DOHH2 (cell line): ENCODE results near the gene GNPNAT1.

Experiments
- H3F3A ChIP-seq: fragments of 200-600 bp; sonication (generic), shearing (Covaris generic); 2 replicates; pipeline ENCODE4 v1.6.0; 2016; ENCODE audit warnings: antibody characterized with exemption, mild to moderate bottlenecking; ENCODE audit not compliant: control insufficient read depth, insufficient read depth
- H3K27ac ChIP-seq: fragments of 200-600 bp; sonication (generic); 2 replicates; pipeline ENCODE4 v1.5.1; 2014; ENCODE audit warnings: low read depth, mild to moderate bottlenecking, low read length, moderate library complexity
- H3K27me3 ChIP-seq: fragments of 200-600 bp; sonication (generic); 2 replicates; pipeline ENCODE4 v1.6.1; 2014; ENCODE audit warnings: mild to moderate bottlenecking, low read length, mixed read lengths; ENCODE audit not compliant: control insufficient read depth
- H3K36me3 ChIP-seq: fragments of 200-600 bp; sonication (generic); 2 replicates; pipeline ENCODE4 v1.6.1; 2014; ENCODE audit warnings: mild to moderate bottlenecking, low read length, moderate library complexity, mixed read lengths; ENCODE audit not compliant: control insufficient read depth
- H3K4me1 ChIP-seq: fragments of 200-600 bp; sonication (generic); 2 replicates; pipeline ENCODE4 v1.6.1; 2014; ENCODE audit warnings: mild to moderate bottlenecking, low read length, mixed read lengths; ENCODE audit not compliant: control insufficient read depth
- H3K4me2 ChIP-seq: fragments of 200-600 bp; sonication (generic); 2 replicates; pipeline ENCODE4 v1.6.0; 2014; ENCODE audit warnings: mild to moderate bottlenecking, low read length, moderate library complexity
- H3K4me3 ChIP-seq: fragments of 200-600 bp; sonication (generic); 2 replicates; pipeline ENCODE4 v1.5.1; 2014; ENCODE audit warnings: mild to moderate bottlenecking, low read length, mixed read lengths
- H3K79me2 ChIP-seq: fragments of 200-600 bp; sonication (generic); 2 replicates; pipeline ENCODE4 v1.6.1; 2014; ENCODE audit warnings: mild to moderate bottlenecking, low read length, mixed read lengths; ENCODE audit not compliant: control insufficient read depth
- H3K9me2 ChIP-seq: fragments of 200-600 bp; sonication (generic); replicated peaks from 2 replicates; pipeline ENCODE4 v1.6.1; 2014; ENCODE audit warnings: mild to moderate bottlenecking, low read length, mixed read lengths; ENCODE audit not compliant: control insufficient read depth
- H3K9me3 ChIP-seq: fragments of 200-600 bp; sonication (generic); 2 replicates; pipeline ENCODE4 v1.6.1; 2014; ENCODE audit warnings: antibody characterized with exemption, low read length, mixed read lengths; ENCODE audit not compliant: control insufficient read depth, insufficient read depth
- H4K20me1 ChIP-seq: fragments of 200-600 bp; sonication (generic); 2 replicates; pipeline ENCODE4 v1.6.0; 2014; ENCODE audit warnings: low read depth, mild to moderate bottlenecking, antibody characterized with exemption, low read length, moderate library complexity; ENCODE audit not compliant: control insufficient read depth, insufficient read depth
- EZH2phosphoT487 ChIP-seq: fragments of 200-600 bp; sonication (generic); IDR thresholded peaks from 2 replicates; pipeline ENCODE4 v1.6.1; 2017; ENCODE audit warnings: borderline replicate concordance, mild to moderate bottlenecking, antibody characterized with exemption, low read length, moderate library complexity, mixed read lengths
- TF ChIP-seq, protein P1 (sequence below): fragments of 200-600 bp; sonication (generic); IDR thresholded peaks from one replicate; pipeline ENCODE4 v1.5.1; 2014; ENCODE audit warnings: antibody characterized with exemption, mild to moderate bottlenecking, low read depth, low read length; ENCODE audit not compliant: poor library complexity, severe bottlenecking

GNPNAT1 gene

DNA sequence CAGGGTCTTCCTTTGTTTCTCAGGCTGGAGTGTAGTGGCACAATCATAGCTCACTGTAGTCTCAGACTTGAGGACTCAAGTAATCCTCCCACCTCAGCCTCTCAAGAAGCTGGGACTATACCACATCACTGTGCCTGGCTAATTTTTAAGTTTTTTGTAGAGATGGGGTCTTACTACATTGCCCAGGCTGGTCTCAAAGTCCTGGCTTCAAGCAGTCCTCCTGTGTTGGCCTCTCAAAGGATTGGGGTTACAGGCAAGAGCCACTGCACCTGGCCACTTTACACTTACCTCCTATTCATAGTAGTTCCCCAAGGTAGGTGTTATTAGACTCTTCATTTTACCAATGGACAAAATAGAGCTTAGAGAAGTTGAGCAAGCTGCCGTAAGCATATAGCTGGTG is 32.3 kb downstream of the GNPNAT1 start:
- no peak for TF ChIP-seq EZH2phosphoT487
- TF ChIP-seq, protein P1, sequence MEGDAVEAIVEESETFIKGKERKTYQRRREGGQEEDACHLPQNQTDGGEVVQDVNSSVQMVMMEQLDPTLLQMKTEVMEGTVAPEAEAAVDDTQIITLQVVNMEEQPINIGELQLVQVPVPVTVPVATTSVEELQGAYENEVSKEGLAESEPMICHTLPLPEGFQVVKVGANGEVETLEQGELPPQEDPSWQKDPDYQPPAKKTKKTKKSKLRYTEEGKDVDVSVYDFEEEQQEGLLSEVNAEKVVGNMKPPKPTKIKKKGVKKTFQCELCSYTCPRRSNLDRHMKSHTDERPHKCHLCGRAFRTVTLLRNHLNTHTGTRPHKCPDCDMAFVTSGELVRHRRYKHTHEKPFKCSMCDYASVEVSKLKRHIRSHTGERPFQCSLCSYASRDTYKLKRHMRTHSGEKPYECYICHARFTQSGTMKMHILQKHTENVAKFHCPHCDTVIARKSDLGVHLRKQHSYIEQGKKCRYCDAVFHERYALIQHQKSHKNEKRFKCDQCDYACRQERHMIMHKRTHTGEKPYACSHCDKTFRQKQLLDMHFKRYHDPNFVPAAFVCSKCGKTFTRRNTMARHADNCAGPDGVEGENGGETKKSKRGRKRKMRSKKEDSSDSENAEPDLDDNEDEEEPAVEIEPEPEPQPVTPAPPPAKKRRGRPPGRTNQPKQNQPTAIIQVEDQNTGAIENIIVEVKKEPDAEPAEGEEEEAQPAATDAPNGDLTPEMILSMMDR, result no peak
- H3K4me2 ChIP-seq, result no peak overlapping the region
- no peaks in the 10 kb centered on the region for H3K27me3 ChIP-seq
- H3K27ac ChIP-seq, result no peak overlapping the region
- peaks cover 6% of the 10 kb centered on the region for H3K4me1 ChIP-seq
- H3K4me3 ChIP-seq, result no peak overlapping the region
- peaks cover 17% of the 10 kb centered on the region for H3K36me3 ChIP-seq
- H3K9me3 ChIP-seq, result no peaks in the 10 kb centered on the region
- no peaks in the 10 kb centered on the region for H3K79me2 ChIP-seq
- H3K9me2 ChIP-seq, result no peaks in the 10 kb centered on the region
- H4K20me1 ChIP-seq, result no peaks in the 10 kb centered on the region
- 0 out of 2 replicates have a peak, but pooled peaks cover 3% of the 10 kb centered on the region for H3F3A ChIP-seq

DNA sequence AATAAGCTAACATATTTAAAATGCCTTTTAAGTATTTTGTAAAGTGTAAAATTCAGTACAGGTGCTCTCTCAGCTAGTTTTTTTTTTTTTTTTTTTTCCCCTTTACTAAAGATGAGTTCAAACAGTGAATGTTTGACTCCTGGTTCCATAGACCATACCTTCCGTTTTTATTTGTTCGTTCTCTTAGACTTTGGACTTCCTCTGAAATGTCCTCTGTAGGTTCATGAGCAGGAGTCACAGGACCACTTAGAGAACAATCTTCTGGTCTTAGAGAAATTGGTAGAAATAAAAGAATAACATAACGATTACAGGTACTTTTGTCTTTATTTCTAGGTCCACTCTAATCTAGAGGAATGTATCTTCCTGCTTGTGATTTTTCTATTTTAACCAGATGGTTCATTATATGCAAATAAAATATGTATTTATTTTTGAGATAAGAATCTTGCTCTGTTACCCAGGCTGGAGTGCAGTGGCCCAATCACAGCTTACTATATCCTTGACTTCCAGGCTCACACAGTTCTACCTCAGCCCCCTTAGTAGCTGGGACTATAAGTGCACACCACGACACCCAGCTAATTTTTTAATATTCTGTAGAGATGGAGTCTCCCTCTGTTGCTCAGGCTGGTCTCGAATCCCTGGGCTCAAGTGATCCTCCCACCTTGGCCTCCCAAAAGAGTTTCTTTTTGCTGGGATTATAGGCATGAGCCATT is 35.6 kb downstream of the GNPNAT1 start:
- no peak overlapping the region for H3K27ac ChIP-seq

DNA sequence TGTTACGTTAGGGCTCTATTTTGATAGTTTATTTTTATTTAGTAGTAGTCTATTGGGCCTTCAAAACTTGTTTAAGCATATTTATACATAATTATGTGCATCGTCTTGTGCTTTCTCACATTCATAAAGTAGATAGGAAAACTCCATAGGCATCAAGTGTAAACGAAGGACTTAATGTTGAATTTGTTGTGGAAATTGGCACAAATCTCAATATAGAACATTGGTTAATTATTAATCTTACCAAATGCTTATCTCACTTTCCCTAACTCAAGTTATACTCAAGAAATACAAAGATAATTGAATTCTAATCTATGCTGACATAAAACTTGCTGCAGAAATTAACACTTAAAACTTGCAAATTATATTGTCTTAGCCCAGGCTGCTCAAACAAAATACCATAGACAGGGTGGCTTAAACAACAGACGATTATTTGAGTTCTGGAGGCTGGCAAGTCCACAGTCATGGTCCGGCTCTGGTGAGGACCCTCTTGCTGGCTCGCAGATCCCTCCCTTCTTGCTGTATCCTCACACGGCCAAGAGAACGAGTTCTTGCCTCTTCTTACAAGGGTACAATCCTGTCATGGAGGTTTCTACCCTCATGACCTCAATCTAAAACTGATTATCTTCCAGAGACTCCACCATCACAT is 42.6 kb downstream of the GNPNAT1 start:
- no peaks in the 10 kb centered on the region for H3K27me3 ChIP-seq
- no peaks in the 10 kb centered on the region for H3F3A ChIP-seq
- H3K79me2 ChIP-seq, result peaks cover 6% of the 10 kb centered on the region
- H3K27ac ChIP-seq, result no peak overlapping the region
- H3K9me3 ChIP-seq, result no peaks in the 10 kb centered on the region
- H3K4me2 ChIP-seq, result no peak overlapping the region
- no peaks in the 10 kb centered on the region for H3K4me1 ChIP-seq
- no peak overlapping the region for H3K4me3 ChIP-seq
- H4K20me1 ChIP-seq, result no peaks in the 10 kb centered on the region
- TF ChIP-seq EZH2phosphoT487, result no peak
- no peaks in the 10 kb centered on the region for H3K9me2 ChIP-seq
- peaks cover 40% of the 10 kb centered on the region for H3K36me3 ChIP-seq

More for the DNA sequence above, 35.6 kb downstream of the GNPNAT1 start:
- H3K4me1 ChIP-seq, result peaks cover 6% of the 10 kb centered on the region
- no peaks in the 10 kb centered on the region for H3K9me3 ChIP-seq
- TF ChIP-seq EZH2phosphoT487, result no peak
- TF ChIP-seq, protein P1, result no peak
- no peaks in the 10 kb centered on the region for H3K27me3 ChIP-seq
- peaks cover 19% of the 10 kb centered on the region for H3K36me3 ChIP-seq
- 0 out of 2 replicates have a peak, but pooled peaks cover 3% of the 10 kb centered on the region for H3F3A ChIP-seq
- no peaks in the 10 kb centered on the region for H3K9me2 ChIP-seq
- H3K79me2 ChIP-seq, result no peaks in the 10 kb centered on the region
- no peaks in the 10 kb centered on the region for H4K20me1 ChIP-seq
- H3K4me2 ChIP-seq, result no peak overlapping the region
- no peak overlapping the region for H3K4me3 ChIP-seq

DNA sequence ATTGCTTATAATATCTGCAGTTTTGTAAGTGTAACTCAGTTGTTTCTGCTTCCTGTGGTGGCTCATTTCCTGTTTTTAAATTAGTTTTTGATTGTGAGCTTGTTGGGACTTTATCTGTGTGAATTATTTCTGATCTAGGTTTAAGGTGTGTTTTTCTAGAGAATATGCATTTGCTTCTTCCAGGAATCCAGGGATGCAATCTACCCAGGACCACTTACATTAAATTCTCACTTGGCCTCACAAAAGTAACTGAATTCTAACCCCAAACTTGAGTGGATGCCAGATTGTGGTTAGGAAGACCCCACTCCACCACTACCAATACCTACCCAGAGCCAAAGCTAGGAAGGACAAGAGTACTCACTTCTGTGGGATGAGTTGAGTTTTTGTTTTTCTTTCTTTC is 49.5 kb downstream of the GNPNAT1 start:
- Histone ChIP-seq H3K4me1 (peaks cover 24% of the 10 kb centered on the region), H4K20me1 (no peaks in the 10 kb centered on the region), H3K36me3 (peaks cover 8% of the 10 kb centered on the region), H3K27me3 (no peaks in the 10 kb centered on the region), H3F3A (peaks cover 12% of the 10 kb centered on the region), H3K79me2 (peaks cover 67% of the 10 kb centered on the region), H3K9me2 (no peaks in the 10 kb centered on the region), H3K9me3 (no peaks in the 10 kb centered on the region), H3K27ac (peak overlapping the region; percentile 83), H3K4me2 (peak overlapping the region; percentile 72), H3K4me3 (peak overlapping the region; percentile 73)
- TF ChIP-seq, protein P1, result no peak
- no peak for TF ChIP-seq EZH2phosphoT487
